PC-9 (cell line): ENCODE measurements around the gene GSK3B. TPM values are rescaled to one million over a fixed set of nuclear protein-coding genes. Genes with fewer than 3 reads are reported as not detected.

Experiments
- BruUV-seq: library from RNA; stranded (reverse); fragments of 400-500 nt; replicated peaks from 2 replicates; lab custom pipeline; 2021; lab: Mats Ljungman, UMichigan
- CTCF ChIA-PET: fragments of 300-600 bp; sonication (Branson Sonifier 250); formaldehyde crosslinking; loops from one replicate; lab custom pipeline; 2022; ENCODE audit warnings: antibody characterized with exemption; lab: Charles Lee
- POLR2A ChIA-PET: fragments of 300-600 bp; sonication (Branson Sonifier 250); formaldehyde crosslinking; loops from one replicate; lab custom pipeline; 2022; ENCODE audit warnings: antibody characterized with exemption; ENCODE audit not compliant: unreplicated experiment; lab: Charles Lee
- DNase-seq, 2 experiments: peaks; one replicate each; pipeline versions ENCODE4 v3.0.0 to v3.0.0-alpha.2; 2015 to 2022; ENCODE audit warnings: mixed read lengths in 1 of 2
- H2AFZ ChIP-seq: fragments of 200-600 bp; sonication (generic); 2 replicates; pipeline ENCODE4 v1.8.1; 2017; ENCODE audit warnings: antibody characterized with exemption
- H3F3A ChIP-seq: fragments of 200-600 bp; sonication (generic); 2 replicates; pipeline ENCODE4 v1.8.1; 2017; ENCODE audit warnings: antibody characterized with exemption, mild to moderate bottlenecking, low read depth; ENCODE audit not compliant: insufficient read depth
- H3K27ac ChIP-seq: fragments of 200-600 bp; sonication (generic); 2 replicates; pipeline ENCODE4 v1.6.1; 2016; ENCODE audit warnings: mixed run types
- H3K27me3 ChIP-seq: fragments of 200-600 bp; sonication (generic); 2 replicates; pipeline ENCODE4 v1.6.1; 2016; ENCODE audit warnings: low read depth, mixed run types; ENCODE audit not compliant: insufficient read depth
- H3K36me3 ChIP-seq: fragments of 200-600 bp; sonication (generic); 2 replicates; pipeline ENCODE4 v1.6.1; 2016; ENCODE audit warnings: low read depth, mixed run types
- H3K4me1 ChIP-seq: fragments of 200-600 bp; sonication (generic); replicated peaks from 2 replicates; pipeline ENCODE4 v1.6.1; 2016; ENCODE audit warnings: mixed run types; ENCODE audit not compliant: insufficient read depth
- H3K4me2 ChIP-seq: fragments of 200-600 bp; sonication (generic); 2 replicates; pipeline ENCODE4 v1.6.1; 2017; ENCODE audit warnings: mixed run types
- H3K4me3 ChIP-seq: fragments of 200-600 bp; sonication (generic); 2 replicates; pipeline ENCODE4 v1.6.1; 2016; ENCODE audit warnings: mixed run types
- H3K79me2 ChIP-seq: fragments of 200-600 bp; sonication (generic); 2 replicates; pipeline ENCODE4 v1.6.1; 2017; ENCODE audit warnings: low read depth, mixed run types
- H3K9me2 ChIP-seq: fragments of 200-600 bp; sonication (generic); 2 replicates; pipeline ENCODE4 v1.8.1; 2017; ENCODE audit warnings: mild to moderate bottlenecking; ENCODE audit not compliant: insufficient read depth
- H3K9me3 ChIP-seq: fragments of 200-600 bp; sonication (generic); 2 replicates; pipeline ENCODE4 v1.8.1; 2016; ENCODE audit warnings: low read depth; ENCODE audit not compliant: insufficient read depth
- H4K20me1 ChIP-seq: fragments of 200-600 bp; sonication (generic); 2 replicates; pipeline ENCODE4 v1.8.1; 2017; ENCODE audit not compliant: insufficient read depth
- CTCF ChIP-seq: fragments of 200-600 bp; sonication (generic); conservative IDR thresholded peaks from 2 replicates; pipeline ENCODE4 v1.6.1; 2017; ENCODE audit warnings: mixed run types, antibody characterized with exemption, mild to moderate bottlenecking, moderate library complexity
- EZH2 ChIP-seq: fragments of 200-600 bp; sonication (generic); IDR thresholded peaks from 2 replicates; pipeline ENCODE4 v1.8.0; 2017; ENCODE audit warnings: antibody characterized with exemption, low read depth
- intact Hi-C: fragments of 100-400 bp; cut with micrococcal nuclease; formaldehyde crosslinking; loops from one replicate; pipeline ENCODE4 v1.10.0; 2022; ENCODE audit not compliant: unreplicated experiment
- total RNA-seq: library from RNA; stranded (reverse); gene quantifications from 2 replicates; pipeline ENCODE4 v1.2.3, GENCODE V29; 2021

Gene GSK3B
- total RNA-seq, 1 experiment from 2014 or later: 62.0 TPM

- BruUV-seq: no TSS peak
- ChIA-PET POLR2A (no interaction called here), CTCF (no interaction called here)
- peaks cover 10% of the 10 kb centered on the region; the same call in 1 of the 2 replicates for H3F3A ChIP-seq
- no peaks in the 10 kb centered on the region; the same call in 1 of the 2 replicates for H4K20me1 ChIP-seq
- no peaks in the 10 kb centered on the region for H3K4me1 ChIP-seq
- H3K79me2 ChIP-seq: no peaks in the 10 kb centered on the region
- intact Hi-C loops: no loop called here
- H3K27ac ChIP-seq: no peak overlapping the region
- H3K36me3 ChIP-seq: peaks cover 27% of the 10 kb centered on the region
- no peaks in the 10 kb centered on the region for H3K9me2 ChIP-seq
- H3K27me3 ChIP-seq: no peaks in the 10 kb centered on the region
- TF ChIP-seq CTCF (no peak), EZH2 (no peak)
- DNase-seq: no peak
- H2AFZ ChIP-seq: no peak overlapping the region
- no peak overlapping the region for H3K4me3 ChIP-seq
- no peak overlapping the region for H3K4me2 ChIP-seq
- no peaks in the 10 kb centered on the region for H3K9me3 ChIP-seq
These were observed 231.6 kb downstream of the GSK3B start for GRCh38 chr3:119862616-119863015.

GRCh38 chr3:119861681-119862080 lies 232.6 kb downstream of the GSK3B start:
- no peaks in the 10 kb centered on the region for H3K9me3 ChIP-seq
- POLR2A ChIA-PET: no interaction called here
- H3K27ac ChIP-seq: no peak overlapping the region
- H2AFZ ChIP-seq: no peak overlapping the region
- no peak overlapping the region for H3K4me3 ChIP-seq
- no peaks in the 10 kb centered on the region for H3K4me1 ChIP-seq
- TF ChIP-seq EZH2: no peak
- no peak for TF ChIP-seq CTCF
- H3K9me2 ChIP-seq: no peaks in the 10 kb centered on the region
- H4K20me1 ChIP-seq: no peaks in the 10 kb centered on the region; the same call in 1 of the 2 replicates
- H3K36me3 ChIP-seq: peaks cover 33% of the 10 kb centered on the region
- no peak for DNase-seq
- no peaks in the 10 kb centered on the region for H3K79me2 ChIP-seq
- CTCF ChIA-PET: no interaction called here
- H3F3A ChIP-seq: peaks cover 10% of the 10 kb centered on the region; the same call in 1 of the 2 replicates
- no peaks in the 10 kb centered on the region for H3K27me3 ChIP-seq
- no peak overlapping the region for H3K4me2 ChIP-seq
- BruUV-seq: no TSS peak
- intact Hi-C loops: no loop called here

- peaks cover 10% of the 10 kb centered on the region; the same call in 1 of the 2 replicates for H3F3A ChIP-seq
- no peak overlapping the region for H3K4me3 ChIP-seq
- no peak overlapping the region for H2AFZ ChIP-seq
- ChIA-PET CTCF (no interaction called here), POLR2A (no interaction called here)
- DNase-seq: no peak
- no peaks in the 10 kb centered on the region for H3K9me2 ChIP-seq
- no peaks in the 10 kb centered on the region for H3K27me3 ChIP-seq
- no peak overlapping the region for H3K4me2 ChIP-seq
- no TSS peak for BruUV-seq
- H3K9me3 ChIP-seq: no peaks in the 10 kb centered on the region
- H3K27ac ChIP-seq: no peak overlapping the region
- H4K20me1 ChIP-seq: no peaks in the 10 kb centered on the region; the same call in 1 of the 2 replicates
- H3K79me2 ChIP-seq: no peaks in the 10 kb centered on the region
- H3K36me3 ChIP-seq: peaks cover 28% of the 10 kb centered on the region
- TF ChIP-seq EZH2 (no peak), CTCF (no peak)
- no peaks in the 10 kb centered on the region for H3K4me1 ChIP-seq
- intact Hi-C loops: no loop called here
These were observed 234.5 kb downstream of the GSK3B start for GRCh38 chr3:119859728-119860127.
